H1 (cell line): ENCODE results near the gene SF3B3. TPM values are rescaled to one million over a fixed set of nuclear protein-coding genes. Genes with fewer than 3 reads are reported as not detected.
A peak's percentile ranks its signal among the peaks of the same experiment; 100 is the strongest.

Source experiments
- CBX8 ChIP-seq: fragments of 300-800, 300-1000 bp; sonication (generic); IDR thresholded peaks from 2 replicates; pipeline ENCODE4 v1.7.1; 2016; ENCODE audit warnings: low read depth, low read length, borderline replicate concordance
- KDM4A ChIP-seq: IDR thresholded peaks from one replicate; pipeline ENCODE4 v1.7.1; 2012; ENCODE audit warnings: low read depth, mild to moderate bottlenecking, moderate library complexity, low read length, inconsistent platforms; ENCODE audit not compliant: severe bottlenecking
- POLR2A ChIP-seq, 2 experiments: IDR thresholded peaks; 1 replicate in 1 of 2; 2 replicates in 1 of 2; pipeline ENCODE4 v1.6.1; 2011; ENCODE audit warnings: low read depth in 2 of 2, low read length in 2 of 2, mild to moderate bottlenecking in 2 of 2; ENCODE audit errors: control extremely low read depth in 1 of 2
- TEAD4 ChIP-seq: IDR thresholded peaks from 2 replicates; pipeline ENCODE4 v1.6.1; 2012; ENCODE audit warnings: low read depth, low read length, inconsistent platforms, mixed read lengths
- polyA plus RNA-seq, 7 experiments: library from polyadenylated mRNA; depleted of rRNA in 3 of 7; stranded (reverse) in 5 of 7; unstranded in 2 of 7; fragments of >200 nt in 5 of 7; fragments of 200-250 nt in 2 of 7; gene quantifications; 1 replicate in 5 of 7; 2 replicates in 1 of 7; 4 replicates in 1 of 7; pipeline versions ENCODE4 v1.2.1 to v1.2.3, GENCODE V29; 2011 to 2013; ENCODE audit warnings: missing spikeins in 2 of 7, mixed read lengths in 2 of 7
- total RNA-seq: library from RNA; stranded (reverse); fragmentation: NEBNext Ultra II Directional; extraction: Animal tissue kit (Norgen Biotek cat#: 25700); gene quantifications from 2 replicates; pipeline ENCODE4 v1.2.1, GENCODE V29; 2021
- TF ChIP-seq, protein P1 (sequence below): fragments of 300-600 bp; sonication (generic); IDR thresholded peaks from 2 replicates; pipeline ENCODE4 v1.7.1; 2012; ENCODE audit warnings: low read length, moderate library complexity, mild to moderate bottlenecking, inconsistent platforms; ENCODE audit not compliant: insufficient replicate concordance

Gene SF3B3
- total and polyA plus RNA-seq, 2 of the 8 experiments (the other 6 are each of a cell fraction or from before 2014, with no cell fraction given): 241 to 521 TPM

DNA sequence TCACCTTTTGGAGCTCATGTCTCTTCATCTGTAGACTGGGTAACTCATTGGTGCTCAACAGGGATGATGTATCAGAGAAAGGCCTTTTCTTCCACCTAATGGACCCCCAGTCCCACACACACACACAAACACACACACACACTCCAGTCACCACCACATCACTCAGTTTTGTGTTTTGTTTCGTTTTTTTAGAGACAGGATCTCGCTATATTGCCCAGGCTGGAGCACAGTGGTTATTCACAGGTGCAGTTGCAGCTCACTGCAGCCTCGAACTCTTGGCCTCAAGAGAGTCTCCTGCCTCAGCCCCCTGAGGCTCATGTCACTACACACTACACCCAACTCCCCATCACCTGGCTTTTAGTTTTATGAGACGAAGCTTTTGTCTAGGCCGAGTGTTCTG, 55.6 kb downstream of the SF3B3 start (continued):
- TF ChIP-seq, protein P1, sequence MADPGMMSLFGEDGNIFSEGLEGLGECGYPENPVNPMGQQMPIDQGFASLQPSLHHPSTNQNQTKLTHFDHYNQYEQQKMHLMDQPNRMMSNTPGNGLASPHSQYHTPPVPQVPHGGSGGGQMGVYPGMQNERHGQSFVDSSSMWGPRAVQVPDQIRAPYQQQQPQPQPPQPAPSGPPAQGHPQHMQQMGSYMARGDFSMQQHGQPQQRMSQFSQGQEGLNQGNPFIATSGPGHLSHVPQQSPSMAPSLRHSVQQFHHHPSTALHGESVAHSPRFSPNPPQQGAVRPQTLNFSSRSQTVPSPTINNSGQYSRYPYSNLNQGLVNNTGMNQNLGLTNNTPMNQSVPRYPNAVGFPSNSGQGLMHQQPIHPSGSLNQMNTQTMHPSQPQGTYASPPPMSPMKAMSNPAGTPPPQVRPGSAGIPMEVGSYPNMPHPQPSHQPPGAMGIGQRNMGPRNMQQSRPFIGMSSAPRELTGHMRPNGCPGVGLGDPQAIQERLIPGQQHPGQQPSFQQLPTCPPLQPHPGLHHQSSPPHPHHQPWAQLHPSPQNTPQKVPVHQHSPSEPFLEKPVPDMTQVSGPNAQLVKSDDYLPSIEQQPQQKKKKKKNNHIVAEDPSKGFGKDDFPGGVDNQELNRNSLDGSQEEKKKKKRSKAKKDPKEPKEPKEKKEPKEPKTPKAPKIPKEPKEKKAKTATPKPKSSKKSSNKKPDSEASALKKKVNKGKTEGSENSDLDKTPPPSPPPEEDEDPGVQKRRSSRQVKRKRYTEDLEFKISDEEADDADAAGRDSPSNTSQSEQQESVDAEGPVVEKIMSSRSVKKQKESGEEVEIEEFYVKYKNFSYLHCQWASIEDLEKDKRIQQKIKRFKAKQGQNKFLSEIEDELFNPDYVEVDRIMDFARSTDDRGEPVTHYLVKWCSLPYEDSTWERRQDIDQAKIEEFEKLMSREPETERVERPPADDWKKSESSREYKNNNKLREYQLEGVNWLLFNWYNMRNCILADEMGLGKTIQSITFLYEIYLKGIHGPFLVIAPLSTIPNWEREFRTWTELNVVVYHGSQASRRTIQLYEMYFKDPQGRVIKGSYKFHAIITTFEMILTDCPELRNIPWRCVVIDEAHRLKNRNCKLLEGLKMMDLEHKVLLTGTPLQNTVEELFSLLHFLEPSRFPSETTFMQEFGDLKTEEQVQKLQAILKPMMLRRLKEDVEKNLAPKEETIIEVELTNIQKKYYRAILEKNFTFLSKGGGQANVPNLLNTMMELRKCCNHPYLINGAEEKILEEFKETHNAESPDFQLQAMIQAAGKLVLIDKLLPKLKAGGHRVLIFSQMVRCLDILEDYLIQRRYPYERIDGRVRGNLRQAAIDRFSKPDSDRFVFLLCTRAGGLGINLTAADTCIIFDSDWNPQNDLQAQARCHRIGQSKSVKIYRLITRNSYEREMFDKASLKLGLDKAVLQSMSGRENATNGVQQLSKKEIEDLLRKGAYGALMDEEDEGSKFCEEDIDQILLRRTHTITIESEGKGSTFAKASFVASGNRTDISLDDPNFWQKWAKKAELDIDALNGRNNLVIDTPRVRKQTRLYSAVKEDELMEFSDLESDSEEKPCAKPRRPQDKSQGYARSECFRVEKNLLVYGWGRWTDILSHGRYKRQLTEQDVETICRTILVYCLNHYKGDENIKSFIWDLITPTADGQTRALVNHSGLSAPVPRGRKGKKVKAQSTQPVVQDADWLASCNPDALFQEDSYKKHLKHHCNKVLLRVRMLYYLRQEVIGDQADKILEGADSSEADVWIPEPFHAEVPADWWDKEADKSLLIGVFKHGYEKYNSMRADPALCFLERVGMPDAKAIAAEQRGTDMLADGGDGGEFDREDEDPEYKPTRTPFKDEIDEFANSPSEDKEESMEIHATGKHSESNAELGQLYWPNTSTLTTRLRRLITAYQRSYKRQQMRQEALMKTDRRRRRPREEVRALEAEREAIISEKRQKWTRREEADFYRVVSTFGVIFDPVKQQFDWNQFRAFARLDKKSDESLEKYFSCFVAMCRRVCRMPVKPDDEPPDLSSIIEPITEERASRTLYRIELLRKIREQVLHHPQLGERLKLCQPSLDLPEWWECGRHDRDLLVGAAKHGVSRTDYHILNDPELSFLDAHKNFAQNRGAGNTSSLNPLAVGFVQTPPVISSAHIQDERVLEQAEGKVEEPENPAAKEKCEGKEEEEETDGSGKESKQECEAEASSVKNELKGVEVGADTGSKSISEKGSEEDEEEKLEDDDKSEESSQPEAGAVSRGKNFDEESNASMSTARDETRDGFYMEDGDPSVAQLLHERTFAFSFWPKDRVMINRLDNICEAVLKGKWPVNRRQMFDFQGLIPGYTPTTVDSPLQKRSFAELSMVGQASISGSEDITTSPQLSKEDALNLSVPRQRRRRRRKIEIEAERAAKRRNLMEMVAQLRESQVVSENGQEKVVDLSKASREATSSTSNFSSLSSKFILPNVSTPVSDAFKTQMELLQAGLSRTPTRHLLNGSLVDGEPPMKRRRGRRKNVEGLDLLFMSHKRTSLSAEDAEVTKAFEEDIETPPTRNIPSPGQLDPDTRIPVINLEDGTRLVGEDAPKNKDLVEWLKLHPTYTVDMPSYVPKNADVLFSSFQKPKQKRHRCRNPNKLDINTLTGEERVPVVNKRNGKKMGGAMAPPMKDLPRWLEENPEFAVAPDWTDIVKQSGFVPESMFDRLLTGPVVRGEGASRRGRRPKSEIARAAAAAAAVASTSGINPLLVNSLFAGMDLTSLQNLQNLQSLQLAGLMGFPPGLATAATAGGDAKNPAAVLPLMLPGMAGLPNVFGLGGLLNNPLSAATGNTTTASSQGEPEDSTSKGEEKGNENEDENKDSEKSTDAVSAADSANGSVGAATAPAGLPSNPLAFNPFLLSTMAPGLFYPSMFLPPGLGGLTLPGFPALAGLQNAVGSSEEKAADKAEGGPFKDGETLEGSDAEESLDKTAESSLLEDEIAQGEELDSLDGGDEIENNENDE: no peak
- no peak for TF ChIP-seq KDM4A
- no peak for TF ChIP-seq TEAD4
- TF ChIP-seq POLR2A (IDR thresholded peaks at IDR 0.05; ENCODE audit: control extremely low read depth in 1 of 2, low read depth in 2 of 2, low read length in 2 of 2): peak in 1 of 2 experiments; percentile 42; a peak in 1 of 3 replicates
- TF ChIP-seq CBX8: no peak
